IPS-15b (cell line): ENCODE data around the gene PRAME.
"Not testable (repeated sequence)": the region's sequence is repeated elsewhere in the genome, so short reads cannot be mapped to it uniquely, and the experiment has no call there.

Experiments
- H3K27me3 ChIP-seq: one replicate; pipeline ENCODE4 v1.6.1; 2013; ENCODE audit warnings: low read length; ENCODE audit not compliant: control insufficient read depth, insufficient read depth
- H3K36me3 ChIP-seq: one replicate; pipeline ENCODE4 v1.6.1; 2013; ENCODE audit warnings: low read length; ENCODE audit not compliant: control insufficient read depth, insufficient read depth
- H3K4me1 ChIP-seq: one replicate; pipeline ENCODE4 v1.6.1; 2013; ENCODE audit warnings: mild to moderate bottlenecking, low read length; ENCODE audit not compliant: control insufficient read depth, insufficient read depth
- H3K4me3 ChIP-seq: one replicate; pipeline ENCODE4 v1.5.1; 2013; ENCODE audit warnings: low read depth, low read length
- H3K9ac ChIP-seq: one replicate; pipeline ENCODE4 v1.6.1; 2013; ENCODE audit warnings: low read depth, mild to moderate bottlenecking, low read length
- H3K9me3 ChIP-seq: one replicate; pipeline ENCODE4 v1.6.1; 2013; ENCODE audit warnings: mild to moderate bottlenecking, low read length; ENCODE audit not compliant: control insufficient read depth, insufficient read depth

The PRAME gene

GRCh38 chr22:22546490-22546889 lies 12.6 kb downstream of the PRAME start:
- no peak overlapping the region for H3K9ac ChIP-seq
- H3K9me3 ChIP-seq, result no peaks in the 10 kb centered on the region
- peaks cover 83% of the 10 kb centered on the region for H3K27me3 ChIP-seq
- H3K4me3 ChIP-seq, result no peak overlapping the region
- H3K36me3 ChIP-seq, result no peaks in the 10 kb centered on the region
- no peaks in the 10 kb centered on the region for H3K4me1 ChIP-seq

DNA sequence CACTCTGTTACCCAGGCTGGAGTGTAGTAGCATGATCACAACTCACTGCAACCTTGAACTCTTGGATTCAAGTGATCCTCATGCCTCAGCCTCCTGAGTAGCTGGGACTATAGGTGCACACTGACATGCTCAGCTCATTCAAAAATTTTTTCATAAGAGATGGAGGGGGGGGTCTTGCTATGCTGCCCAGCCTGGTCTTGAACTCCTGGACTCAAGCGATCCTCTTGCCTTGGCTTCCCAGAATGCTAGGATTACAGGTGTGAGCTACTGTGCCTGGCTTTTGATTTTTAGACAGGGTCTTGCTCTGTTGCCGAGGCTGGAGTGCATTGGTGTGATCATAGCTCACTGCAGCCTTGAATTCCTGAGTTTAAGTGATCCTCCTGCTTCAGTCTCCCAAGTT lies 14.0 kb downstream of the PRAME start:
- no peaks in the 10 kb centered on the region for H3K36me3 ChIP-seq
- H3K4me1 ChIP-seq, result no peaks in the 10 kb centered on the region
- peaks cover 72% of the 10 kb centered on the region for H3K27me3 ChIP-seq
- no peaks in the 10 kb centered on the region for H3K9me3 ChIP-seq
- H3K9ac ChIP-seq, result no peak overlapping the region
- no peak overlapping the region for H3K4me3 ChIP-seq

DNA sequence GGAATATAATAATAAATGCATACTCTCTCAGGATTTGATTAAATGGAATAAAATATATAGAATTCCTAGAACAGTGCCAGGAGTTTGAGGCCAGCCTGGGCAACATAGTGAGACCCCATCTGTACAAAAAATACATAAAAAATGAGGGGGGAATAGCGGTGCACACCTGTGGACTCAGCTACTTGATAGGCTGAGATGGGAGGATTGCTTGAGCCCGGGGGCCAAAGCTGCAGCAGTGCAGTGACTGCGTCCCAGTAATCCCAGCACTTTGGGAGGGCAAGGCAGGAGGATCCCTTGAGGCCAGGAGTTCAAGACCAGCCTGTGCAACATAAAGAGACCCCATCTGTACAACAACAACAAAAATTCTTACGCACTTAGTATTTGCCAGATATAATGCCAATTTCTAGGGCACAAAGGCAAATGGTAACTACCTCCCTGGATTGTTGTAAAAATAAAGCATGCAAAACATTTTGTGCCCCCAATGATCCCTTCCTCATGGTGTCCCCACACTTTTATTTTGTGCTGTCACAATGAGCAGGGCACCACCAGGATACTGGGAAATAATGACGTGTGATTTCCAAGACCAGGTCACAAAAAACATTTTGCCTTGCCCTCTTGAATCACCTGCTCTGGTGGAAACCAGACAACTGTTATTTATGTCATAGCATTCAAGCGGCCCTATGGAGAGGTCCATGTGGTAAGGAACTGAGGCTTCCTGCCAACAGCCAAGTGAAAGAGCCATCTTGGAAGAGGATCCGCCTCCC lies 20.7 kb downstream of the PRAME start:
- Histone ChIP-seq H3K36me3 (no peaks in the 10 kb centered on the region), H3K9me3 (no peaks in the 10 kb centered on the region), H3K4me1 (no peaks in the 10 kb centered on the region), H3K27me3 (peaks cover 62% of the 10 kb centered on the region), H3K9ac (no peak overlapping the region), H3K4me3 (no peak overlapping the region)

DNA sequence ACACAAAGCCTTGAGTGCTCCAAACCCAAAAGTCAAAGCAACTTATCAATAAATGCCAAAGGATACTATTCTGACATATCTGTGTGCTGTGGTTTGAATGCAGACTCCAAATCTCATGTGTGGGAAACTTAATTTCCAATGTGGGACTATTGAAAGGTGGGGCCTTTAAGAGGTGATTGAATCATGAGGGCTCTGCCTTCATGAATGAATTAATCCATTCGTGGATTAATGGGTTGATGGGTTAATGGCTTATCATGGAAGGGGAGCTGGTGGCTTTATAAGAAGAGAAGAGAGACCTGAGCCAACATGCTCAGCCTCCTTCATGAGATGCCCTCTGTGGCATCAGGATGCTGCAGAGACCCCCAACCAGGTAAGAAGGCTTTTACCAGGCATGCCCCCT lies 22.1 kb downstream of the PRAME start:
- Histone ChIP-seq H3K9ac (no peak overlapping the region), H3K36me3 (no peaks in the 10 kb centered on the region), H3K4me3 (no peak overlapping the region), H3K9me3 (no peaks in the 10 kb centered on the region), H3K27me3 (peaks cover 54% of the 10 kb centered on the region), H3K4me1 (no peaks in the 10 kb centered on the region)

- Histone ChIP-seq H3K9me3 (no peaks in the 10 kb centered on the region), H3K9ac (no peak overlapping the region), H3K4me1 (no peaks in the 10 kb centered on the region), H3K27me3 (peaks cover 52% of the 10 kb centered on the region), H3K4me3 (no peak overlapping the region), H3K36me3 (no peaks in the 10 kb centered on the region)
These were observed 22.6 kb downstream of the PRAME start for GRCh38 chr22:22536515-22536914.

- Histone ChIP-seq H3K36me3 (no peaks in the 10 kb centered on the region), H3K9ac (no peak overlapping the region), H3K4me3 (no peak overlapping the region), H3K9me3 (no peaks in the 10 kb centered on the region), H3K4me1 (no peaks in the 10 kb centered on the region), H3K27me3 (peaks cover 55% of the 10 kb centered on the region)
These were observed 23.4 kb downstream of the PRAME start for GRCh38 chr22:22535662-22536061.

DNA sequence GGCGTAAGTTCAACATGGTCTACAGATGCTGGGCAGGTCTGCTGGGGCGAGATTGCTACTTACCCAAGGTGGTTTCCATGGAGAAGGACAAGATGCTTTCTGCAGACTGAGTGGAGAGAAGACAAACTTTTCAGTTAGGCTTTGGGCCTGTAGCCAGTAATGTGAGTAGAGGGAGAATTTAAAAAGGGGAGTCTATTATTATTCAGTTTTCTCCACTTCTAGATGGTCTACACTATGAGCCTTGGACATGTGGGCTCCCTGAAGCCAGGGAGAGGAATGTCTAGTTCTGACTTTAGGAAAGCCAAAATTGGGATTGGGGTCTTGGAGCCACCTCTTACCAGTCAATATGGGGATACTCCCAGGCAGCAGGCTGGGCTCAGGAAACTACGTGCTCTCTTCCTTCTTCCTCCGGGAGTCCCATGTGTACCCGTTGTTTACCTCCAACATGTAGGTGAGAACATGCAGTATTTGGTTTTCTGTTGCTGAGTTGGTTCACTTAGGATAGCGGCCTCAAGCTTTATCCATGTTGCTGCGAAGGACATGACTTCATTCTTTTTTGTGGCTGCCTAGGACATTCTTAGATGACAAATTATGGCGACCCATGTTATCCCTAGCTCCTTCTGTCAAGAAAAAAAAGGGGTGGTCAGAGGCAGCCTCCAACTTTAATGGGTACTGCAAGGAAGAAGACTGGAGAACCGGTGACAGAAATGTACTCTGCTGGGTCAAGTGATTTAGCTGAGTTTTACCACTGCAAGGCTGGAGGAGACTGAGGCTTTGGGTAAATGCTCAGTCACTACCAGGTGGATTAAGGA lies 24.3 kb downstream of the PRAME start:
- no peak overlapping the region for H3K9ac ChIP-seq
- no peaks in the 10 kb centered on the region for H3K9me3 ChIP-seq
- H3K36me3 ChIP-seq, result no peaks in the 10 kb centered on the region
- H3K4me1 ChIP-seq, result no peaks in the 10 kb centered on the region
- H3K4me3 ChIP-seq, result no peak overlapping the region
- H3K27me3 ChIP-seq, result peaks cover 49% of the 10 kb centered on the region

DNA sequence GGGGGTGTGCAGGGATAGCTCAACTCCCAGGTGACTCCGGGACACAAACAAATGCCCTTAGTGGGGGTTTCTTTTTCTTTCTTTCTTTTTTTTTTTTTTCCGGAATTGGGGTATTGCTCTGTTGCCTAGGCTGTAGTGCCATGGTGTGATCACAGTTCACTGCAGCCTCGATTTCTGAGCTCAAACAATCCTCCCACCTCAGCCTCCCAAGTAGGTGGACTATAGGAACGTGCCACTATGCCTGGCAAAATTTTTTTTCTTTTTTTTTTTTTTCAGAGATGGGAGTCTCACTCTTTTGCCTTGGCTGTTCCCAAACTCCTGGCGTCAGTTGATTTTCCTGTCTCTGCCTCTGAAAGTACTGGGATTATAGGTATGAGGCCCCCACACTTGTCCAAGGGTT lies 25.2 kb downstream of the PRAME start:
- peaks cover 49% of the 10 kb centered on the region for H3K27me3 ChIP-seq
- no peak overlapping the region for H3K4me3 ChIP-seq
- no peaks in the 10 kb centered on the region for H3K9me3 ChIP-seq
- no peaks in the 10 kb centered on the region for H3K36me3 ChIP-seq
- H3K4me1 ChIP-seq, result no peaks in the 10 kb centered on the region
- H3K9ac ChIP-seq, result no peak overlapping the region

DNA sequence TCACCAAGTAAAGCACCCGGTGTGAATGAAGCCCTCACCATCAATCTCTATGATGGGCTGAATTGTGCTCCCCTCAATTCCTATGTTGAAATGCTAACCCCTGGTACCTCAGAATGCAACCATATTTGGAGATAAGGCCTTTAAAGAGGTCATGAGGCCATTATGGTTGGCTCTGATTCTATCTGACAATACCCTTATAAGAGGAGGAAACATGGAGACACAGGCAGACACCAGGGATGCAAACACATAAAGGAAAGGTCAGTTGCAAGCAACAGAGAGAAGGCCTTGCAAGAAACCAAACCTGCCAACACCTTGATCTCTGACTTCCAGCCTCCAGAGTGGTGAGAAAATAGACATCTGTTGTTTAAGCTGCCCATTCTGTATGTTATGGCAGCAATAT lies 25.6 kb downstream of the PRAME start:
- no peaks in the 10 kb centered on the region for H3K36me3 ChIP-seq
- H3K4me3 ChIP-seq, result no peak overlapping the region
- H3K4me1 ChIP-seq, result no peaks in the 10 kb centered on the region
- H3K27me3 ChIP-seq, result peaks cover 49% of the 10 kb centered on the region
- H3K9ac ChIP-seq, result no peak overlapping the region
- H3K9me3 ChIP-seq, result no peaks in the 10 kb centered on the region

DNA sequence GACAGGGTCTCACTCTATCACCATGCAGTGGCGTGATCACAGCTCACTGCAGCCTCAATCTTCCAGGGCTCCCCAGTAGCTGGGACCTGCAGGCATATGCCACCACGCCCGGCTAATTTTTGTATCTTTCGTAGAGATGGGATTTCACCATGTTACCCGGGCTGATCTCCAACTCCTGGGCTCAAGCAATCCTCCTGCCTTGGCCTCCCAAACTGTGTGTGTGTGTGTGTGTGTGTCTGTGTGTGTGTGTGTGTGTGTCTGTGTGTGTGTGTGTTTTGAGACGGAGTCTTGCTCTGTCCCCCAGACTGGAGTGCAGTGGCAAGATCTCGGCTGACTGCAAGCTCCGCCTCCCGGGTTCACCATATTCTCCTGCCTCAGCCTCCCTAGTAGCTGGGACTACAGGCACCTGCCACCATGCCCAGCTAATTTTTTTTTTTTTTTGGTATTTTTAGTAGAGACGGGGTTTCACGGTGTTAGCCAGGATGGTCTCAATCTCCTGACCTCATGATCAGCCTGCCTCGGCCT lies 26.5 kb downstream of the PRAME start:
- H3K4me1 ChIP-seq, H3K9me3 ChIP-seq: not testable (repeated sequence)

DNA sequence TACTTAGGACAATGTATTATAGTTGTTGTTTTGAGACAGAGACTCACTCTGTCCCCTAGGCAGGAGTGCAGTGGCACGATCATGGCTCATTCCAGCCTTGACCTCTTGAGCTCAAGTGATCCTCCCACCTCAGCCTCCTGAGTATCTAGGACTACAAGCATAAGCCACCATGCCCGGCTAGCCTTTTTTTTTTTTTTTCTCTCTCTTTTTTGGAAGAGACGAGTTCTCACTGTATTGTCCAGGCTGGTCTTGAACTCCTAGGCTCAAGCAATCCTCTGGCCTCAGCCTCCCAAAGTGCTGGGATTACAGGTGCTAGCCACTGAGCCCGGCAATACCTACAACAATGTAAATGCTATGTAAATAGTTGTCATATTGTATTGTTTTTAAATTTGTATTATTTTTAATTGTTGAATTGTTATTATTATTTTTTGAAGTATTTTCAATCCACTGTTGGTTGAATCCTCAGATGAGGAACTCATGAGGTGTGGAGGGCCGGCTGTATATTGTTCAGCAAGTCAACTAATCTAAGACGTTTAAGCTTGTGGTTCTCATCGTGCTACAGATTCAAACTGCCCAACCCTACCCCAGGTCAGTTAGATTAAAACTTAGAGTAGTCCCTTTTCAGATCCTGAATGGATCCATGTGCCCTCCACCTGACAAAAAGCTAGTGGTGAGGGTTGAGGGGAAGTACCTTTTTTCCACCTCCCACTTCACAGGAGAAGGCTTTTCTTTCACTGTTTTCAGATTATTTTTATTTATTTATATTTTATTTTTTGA lies 27.1 kb downstream of the PRAME start:
- H3K9ac ChIP-seq, result no peak overlapping the region
- H3K4me3 ChIP-seq, result no peak overlapping the region
- no peaks in the 10 kb centered on the region for H3K4me1 ChIP-seq
- H3K9me3 ChIP-seq, result no peaks in the 10 kb centered on the region
- no peaks in the 10 kb centered on the region for H3K36me3 ChIP-seq
- peaks cover 49% of the 10 kb centered on the region for H3K27me3 ChIP-seq

More for the DNA sequence above, 26.5 kb downstream of the PRAME start:
- H3K4me3 ChIP-seq, H3K36me3 ChIP-seq, H3K9ac ChIP-seq: not testable (repeated sequence)
- H3K27me3 ChIP-seq, result peaks cover 51% of the 10 kb centered on the region
